K562 (cell line): ENCODE measurements around the gene ZP1. TPM values are rescaled to one million over a fixed set of nuclear protein-coding genes. Genes with fewer than 3 reads are reported as not detected.

Experiments
- HDAC8 ChIP-seq: fragments of 450-650 bp; IDR thresholded peaks from 2 replicates; pipeline ENCODE4 v1.6.1; 2016; ENCODE audit warnings: mild to moderate bottlenecking, missing genetic modification characterization, moderate library complexity, missing compliant biosample characterization
- POLR2A ChIP-seq: fragments of 450-650 bp; conservative IDR thresholded peaks from 2 replicates; pipeline ENCODE4 v1.6.1; 2016
- ZNF586 ChIP-seq: fragments of 450-650 bp; formaldehyde crosslinking; conservative IDR thresholded peaks from 2 replicates; pipeline ENCODE4 v1.4.0; 2020; ENCODE audit warnings: mild to moderate bottlenecking, moderate library complexity
- polyA plus RNA-seq, 8 experiments: library from polyadenylated mRNA; depleted of rRNA in 4 of 8; stranded (reverse) in 5 of 8; unstranded in 3 of 8; fragments of >200 nt; fragmentation: Nextera tagmentation in 2 of 8; fragmentation: Illumina TruSeq in 1 of 8; extraction: Ambion mirVana in 2 of 8; extraction: Trizol in 1 of 8; gene quantifications; 2 replicates each; pipeline versions ENCODE4 v1.2.1 to v1.2.3, GENCODE V29; 2011 to 2014; ENCODE audit warnings: inconsistent platforms in 1 of 8, missing spikeins in 1 of 8
- total RNA-seq, 7 experiments: library from RNA; depleted of rRNA in 6 of 7; stranded (reverse); fragments of >200 nt in 6 of 7; fragmentation: Illumina TruSeq in 2 of 7; extraction: Trizol in 2 of 7; gene quantifications; 2 replicates each; pipeline versions ENCODE4 v1.2.1 to v1.2.3, GENCODE V29; 2011 to 2021; ENCODE audit warnings: low replicate concordance in 1 of 7
- TF ChIP-seq, protein P1 (sequence below): fragments of 200-600 bp; sonication (generic); IDR thresholded peaks from one replicate; pipeline ENCODE4 v1.6.1; 2012; ENCODE audit warnings: mild to moderate bottlenecking, low read depth, low read length, inconsistent platforms

ZP1 gene
- total and polyA plus RNA-seq, 9 of the 15 experiments (the other 6 are each of a cell fraction or from before 2014, with no cell fraction given): 0.11 to 0.15 TPM; not detected in 7

DNA sequence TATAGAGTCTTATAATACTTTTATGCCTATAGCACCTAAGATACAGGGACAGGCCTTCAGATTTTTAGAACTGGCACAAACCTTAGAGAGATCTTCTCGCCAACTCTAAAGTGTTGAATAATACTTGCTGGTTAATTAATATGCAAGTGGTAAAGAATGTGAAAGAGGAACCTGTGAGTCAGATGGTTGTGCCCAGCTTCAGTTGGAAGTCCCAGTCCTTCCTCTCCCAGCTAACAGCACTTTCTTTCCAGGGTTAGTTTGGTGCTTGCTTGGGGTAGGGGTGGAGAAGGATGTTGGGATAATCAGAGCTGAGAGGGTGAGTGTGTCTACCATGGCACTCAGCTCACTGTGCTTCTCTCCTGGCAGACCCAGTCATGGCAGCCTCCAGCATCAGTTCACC lies 52.0 kb downstream of the ZP1 start (continued):
- TF ChIP-seq, protein P1, sequence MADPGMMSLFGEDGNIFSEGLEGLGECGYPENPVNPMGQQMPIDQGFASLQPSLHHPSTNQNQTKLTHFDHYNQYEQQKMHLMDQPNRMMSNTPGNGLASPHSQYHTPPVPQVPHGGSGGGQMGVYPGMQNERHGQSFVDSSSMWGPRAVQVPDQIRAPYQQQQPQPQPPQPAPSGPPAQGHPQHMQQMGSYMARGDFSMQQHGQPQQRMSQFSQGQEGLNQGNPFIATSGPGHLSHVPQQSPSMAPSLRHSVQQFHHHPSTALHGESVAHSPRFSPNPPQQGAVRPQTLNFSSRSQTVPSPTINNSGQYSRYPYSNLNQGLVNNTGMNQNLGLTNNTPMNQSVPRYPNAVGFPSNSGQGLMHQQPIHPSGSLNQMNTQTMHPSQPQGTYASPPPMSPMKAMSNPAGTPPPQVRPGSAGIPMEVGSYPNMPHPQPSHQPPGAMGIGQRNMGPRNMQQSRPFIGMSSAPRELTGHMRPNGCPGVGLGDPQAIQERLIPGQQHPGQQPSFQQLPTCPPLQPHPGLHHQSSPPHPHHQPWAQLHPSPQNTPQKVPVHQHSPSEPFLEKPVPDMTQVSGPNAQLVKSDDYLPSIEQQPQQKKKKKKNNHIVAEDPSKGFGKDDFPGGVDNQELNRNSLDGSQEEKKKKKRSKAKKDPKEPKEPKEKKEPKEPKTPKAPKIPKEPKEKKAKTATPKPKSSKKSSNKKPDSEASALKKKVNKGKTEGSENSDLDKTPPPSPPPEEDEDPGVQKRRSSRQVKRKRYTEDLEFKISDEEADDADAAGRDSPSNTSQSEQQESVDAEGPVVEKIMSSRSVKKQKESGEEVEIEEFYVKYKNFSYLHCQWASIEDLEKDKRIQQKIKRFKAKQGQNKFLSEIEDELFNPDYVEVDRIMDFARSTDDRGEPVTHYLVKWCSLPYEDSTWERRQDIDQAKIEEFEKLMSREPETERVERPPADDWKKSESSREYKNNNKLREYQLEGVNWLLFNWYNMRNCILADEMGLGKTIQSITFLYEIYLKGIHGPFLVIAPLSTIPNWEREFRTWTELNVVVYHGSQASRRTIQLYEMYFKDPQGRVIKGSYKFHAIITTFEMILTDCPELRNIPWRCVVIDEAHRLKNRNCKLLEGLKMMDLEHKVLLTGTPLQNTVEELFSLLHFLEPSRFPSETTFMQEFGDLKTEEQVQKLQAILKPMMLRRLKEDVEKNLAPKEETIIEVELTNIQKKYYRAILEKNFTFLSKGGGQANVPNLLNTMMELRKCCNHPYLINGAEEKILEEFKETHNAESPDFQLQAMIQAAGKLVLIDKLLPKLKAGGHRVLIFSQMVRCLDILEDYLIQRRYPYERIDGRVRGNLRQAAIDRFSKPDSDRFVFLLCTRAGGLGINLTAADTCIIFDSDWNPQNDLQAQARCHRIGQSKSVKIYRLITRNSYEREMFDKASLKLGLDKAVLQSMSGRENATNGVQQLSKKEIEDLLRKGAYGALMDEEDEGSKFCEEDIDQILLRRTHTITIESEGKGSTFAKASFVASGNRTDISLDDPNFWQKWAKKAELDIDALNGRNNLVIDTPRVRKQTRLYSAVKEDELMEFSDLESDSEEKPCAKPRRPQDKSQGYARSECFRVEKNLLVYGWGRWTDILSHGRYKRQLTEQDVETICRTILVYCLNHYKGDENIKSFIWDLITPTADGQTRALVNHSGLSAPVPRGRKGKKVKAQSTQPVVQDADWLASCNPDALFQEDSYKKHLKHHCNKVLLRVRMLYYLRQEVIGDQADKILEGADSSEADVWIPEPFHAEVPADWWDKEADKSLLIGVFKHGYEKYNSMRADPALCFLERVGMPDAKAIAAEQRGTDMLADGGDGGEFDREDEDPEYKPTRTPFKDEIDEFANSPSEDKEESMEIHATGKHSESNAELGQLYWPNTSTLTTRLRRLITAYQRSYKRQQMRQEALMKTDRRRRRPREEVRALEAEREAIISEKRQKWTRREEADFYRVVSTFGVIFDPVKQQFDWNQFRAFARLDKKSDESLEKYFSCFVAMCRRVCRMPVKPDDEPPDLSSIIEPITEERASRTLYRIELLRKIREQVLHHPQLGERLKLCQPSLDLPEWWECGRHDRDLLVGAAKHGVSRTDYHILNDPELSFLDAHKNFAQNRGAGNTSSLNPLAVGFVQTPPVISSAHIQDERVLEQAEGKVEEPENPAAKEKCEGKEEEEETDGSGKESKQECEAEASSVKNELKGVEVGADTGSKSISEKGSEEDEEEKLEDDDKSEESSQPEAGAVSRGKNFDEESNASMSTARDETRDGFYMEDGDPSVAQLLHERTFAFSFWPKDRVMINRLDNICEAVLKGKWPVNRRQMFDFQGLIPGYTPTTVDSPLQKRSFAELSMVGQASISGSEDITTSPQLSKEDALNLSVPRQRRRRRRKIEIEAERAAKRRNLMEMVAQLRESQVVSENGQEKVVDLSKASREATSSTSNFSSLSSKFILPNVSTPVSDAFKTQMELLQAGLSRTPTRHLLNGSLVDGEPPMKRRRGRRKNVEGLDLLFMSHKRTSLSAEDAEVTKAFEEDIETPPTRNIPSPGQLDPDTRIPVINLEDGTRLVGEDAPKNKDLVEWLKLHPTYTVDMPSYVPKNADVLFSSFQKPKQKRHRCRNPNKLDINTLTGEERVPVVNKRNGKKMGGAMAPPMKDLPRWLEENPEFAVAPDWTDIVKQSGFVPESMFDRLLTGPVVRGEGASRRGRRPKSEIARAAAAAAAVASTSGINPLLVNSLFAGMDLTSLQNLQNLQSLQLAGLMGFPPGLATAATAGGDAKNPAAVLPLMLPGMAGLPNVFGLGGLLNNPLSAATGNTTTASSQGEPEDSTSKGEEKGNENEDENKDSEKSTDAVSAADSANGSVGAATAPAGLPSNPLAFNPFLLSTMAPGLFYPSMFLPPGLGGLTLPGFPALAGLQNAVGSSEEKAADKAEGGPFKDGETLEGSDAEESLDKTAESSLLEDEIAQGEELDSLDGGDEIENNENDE: no peak
- no peak for TF ChIP-seq HDAC8 (tag)
- no peak for TF ChIP-seq POLR2A
- no peak for TF ChIP-seq ZNF586
- TF ChIP-seq, all 486 proteins: peak for 0
